KOPT-K1 (cell line): ENCODE data around the gene GP5.

Experiments
- H3K27ac ChIP-seq: fragments of 200-600 bp; sonication (generic); 2 replicates; pipeline ENCODE4 v1.5.1; 2016; ENCODE audit warnings: antibody characterized with exemption, mild to moderate bottlenecking, low read depth, low read length; ENCODE audit not compliant: poor library complexity, severe bottlenecking
- H3K36me3 ChIP-seq: fragments of 200-600 bp; sonication (generic); 2 replicates; pipeline ENCODE4 v1.5.1; 2017; ENCODE audit warnings: antibody characterized with exemption, mild to moderate bottlenecking, low read length, moderate library complexity; ENCODE audit not compliant: insufficient read depth
- H3K9me3 ChIP-seq: fragments of 200-600 bp; sonication (generic); 2 replicates; pipeline ENCODE4 v1.5.1; 2017; ENCODE audit warnings: antibody characterized with exemption, low read length, mild to moderate bottlenecking; ENCODE audit not compliant: insufficient read depth, poor library complexity, severe bottlenecking

The GP5 gene

GRCh38 chr3:194387926-194388418, 11.1 kb downstream of the GP5 start:
- Histone ChIP-seq H3K9me3 (peaks cover 26% of the 10 kb centered on the region), H3K36me3 (no peaks in the 10 kb centered on the region), H3K27ac (no peak overlapping the region)

DNA sequence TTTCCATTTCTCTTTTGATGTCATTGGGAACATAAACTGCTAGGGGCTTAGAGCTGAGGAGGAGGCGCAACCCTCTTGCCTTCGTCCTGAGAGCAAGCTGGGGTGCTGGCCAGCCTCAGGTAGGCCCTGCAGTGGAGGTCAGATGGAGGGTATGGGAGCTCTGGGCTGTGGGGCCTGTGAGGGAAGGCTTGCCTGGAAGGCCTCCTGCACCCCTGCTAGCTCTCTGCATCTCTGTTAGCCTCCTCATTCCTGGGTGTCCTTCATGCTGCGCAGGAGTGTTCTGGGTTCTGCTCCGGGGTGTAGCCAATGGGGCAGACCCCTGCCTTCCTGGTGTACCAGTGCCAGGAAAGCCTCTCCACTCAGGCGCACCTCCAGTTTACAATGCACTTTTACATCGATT, 11.8 kb downstream of the GP5 start:
- Histone ChIP-seq H3K27ac (no peak overlapping the region), H3K9me3 (peaks cover 26% of the 10 kb centered on the region), H3K36me3 (no peaks in the 10 kb centered on the region)

DNA sequence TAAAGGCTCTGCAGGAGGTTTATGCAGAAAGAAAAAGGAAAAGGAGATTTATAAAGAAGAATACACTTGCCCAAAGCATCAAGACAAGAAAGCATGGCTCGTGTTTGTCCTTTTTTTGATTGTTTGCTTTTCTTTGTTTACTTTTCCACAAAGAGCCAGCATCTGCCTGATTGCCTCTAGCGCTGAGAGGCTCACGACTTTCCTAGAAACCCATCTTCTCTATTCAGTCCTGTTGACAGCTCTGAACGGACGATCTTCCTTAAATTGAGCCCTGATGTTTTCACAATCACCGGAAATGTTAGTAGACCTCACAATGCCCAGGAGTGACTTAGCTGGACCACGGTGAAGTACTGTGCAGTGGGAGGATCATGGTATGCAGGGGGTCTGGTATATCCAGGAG, 12.4 kb downstream of the GP5 start:
- H3K9me3 ChIP-seq, result peaks cover 25% of the 10 kb centered on the region
- H3K36me3 ChIP-seq, result no peaks in the 10 kb centered on the region
- H3K27ac ChIP-seq, result no peak overlapping the region

DNA sequence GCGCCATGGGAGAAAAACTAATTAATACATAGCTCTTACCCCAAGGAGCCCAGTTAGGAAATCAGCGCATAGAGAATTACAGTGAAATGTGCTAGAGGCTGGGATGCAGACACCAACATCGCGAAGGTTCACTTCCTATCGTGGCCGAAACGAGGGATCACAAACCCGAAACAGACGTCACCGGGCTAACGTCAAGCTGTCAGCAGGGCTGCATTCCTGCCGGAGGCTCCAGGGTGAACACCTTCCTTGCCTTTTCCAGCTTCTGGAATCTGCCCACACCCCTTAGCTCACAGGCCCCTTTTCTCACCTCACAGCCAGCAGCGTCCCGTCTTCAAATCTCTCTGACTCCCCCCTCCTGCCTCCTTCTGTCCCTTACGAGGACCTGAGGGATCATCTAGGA, 13.0 kb downstream of the GP5 start:
- peaks cover 19% of the 10 kb centered on the region for H3K9me3 ChIP-seq
- no peaks in the 10 kb centered on the region for H3K36me3 ChIP-seq
- no peak overlapping the region for H3K27ac ChIP-seq

DNA sequence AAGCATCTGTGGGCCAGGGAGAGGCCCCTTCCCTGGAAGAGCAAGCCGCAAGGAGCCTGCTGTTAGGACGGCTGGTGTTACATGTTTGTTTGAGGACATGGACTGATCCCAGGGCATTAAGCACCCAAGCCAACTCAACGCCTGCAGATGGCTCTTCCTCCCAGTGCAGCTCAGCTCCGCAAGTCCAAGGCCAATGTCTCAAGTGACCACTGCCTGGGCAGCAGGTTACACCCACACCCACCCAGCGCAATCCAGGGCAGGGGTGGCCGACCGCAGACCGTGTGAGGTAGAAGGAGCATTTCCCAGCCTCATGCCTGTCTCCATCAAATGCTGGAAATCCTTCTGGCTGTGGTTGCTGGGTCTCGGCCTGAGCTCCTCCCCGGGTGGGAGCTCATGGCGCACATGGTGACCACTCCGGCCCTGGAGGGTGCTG, 14.5 kb downstream of the GP5 start:
- Histone ChIP-seq H3K9me3 (peaks cover 4% of the 10 kb centered on the region), H3K36me3 (no peaks in the 10 kb centered on the region), H3K27ac (no peak overlapping the region)

DNA sequence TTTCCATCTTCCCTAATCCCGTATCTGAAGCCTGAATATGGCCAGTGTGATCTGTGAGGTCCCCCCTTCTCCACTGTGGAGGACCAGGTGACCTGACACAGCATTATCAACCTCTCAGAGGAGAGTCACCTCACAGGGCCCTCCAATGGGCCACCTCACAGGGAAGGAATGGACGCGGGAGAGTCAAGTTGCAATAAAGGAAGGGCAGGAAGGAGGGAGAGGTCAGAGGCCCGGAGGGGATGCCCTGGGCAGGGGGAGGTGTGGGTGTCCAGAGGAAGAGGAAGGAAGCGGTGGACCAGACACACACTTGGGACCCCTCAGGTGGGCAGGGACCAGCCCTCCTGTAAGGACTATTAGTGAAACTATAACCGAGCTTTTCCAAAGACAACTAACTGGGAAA, 14.9 kb downstream of the GP5 start:
- H3K9me3 ChIP-seq, result peaks cover under 1% of the 10 kb centered on the region
- H3K27ac ChIP-seq, result no peak overlapping the region
- H3K36me3 ChIP-seq, result no peaks in the 10 kb centered on the region

GRCh38 chr3:194383276-194383940, 15.7 kb downstream of the GP5 start:
- Histone ChIP-seq H3K36me3 (no peaks in the 10 kb centered on the region), H3K9me3 (no peaks in the 10 kb centered on the region), H3K27ac (no peak overlapping the region)

GRCh38 chr3:194382892-194383223, 16.2 kb downstream of the GP5 start:
- no peaks in the 10 kb centered on the region for H3K9me3 ChIP-seq
- H3K27ac ChIP-seq, result no peak overlapping the region
- H3K36me3 ChIP-seq, result no peaks in the 10 kb centered on the region

DNA sequence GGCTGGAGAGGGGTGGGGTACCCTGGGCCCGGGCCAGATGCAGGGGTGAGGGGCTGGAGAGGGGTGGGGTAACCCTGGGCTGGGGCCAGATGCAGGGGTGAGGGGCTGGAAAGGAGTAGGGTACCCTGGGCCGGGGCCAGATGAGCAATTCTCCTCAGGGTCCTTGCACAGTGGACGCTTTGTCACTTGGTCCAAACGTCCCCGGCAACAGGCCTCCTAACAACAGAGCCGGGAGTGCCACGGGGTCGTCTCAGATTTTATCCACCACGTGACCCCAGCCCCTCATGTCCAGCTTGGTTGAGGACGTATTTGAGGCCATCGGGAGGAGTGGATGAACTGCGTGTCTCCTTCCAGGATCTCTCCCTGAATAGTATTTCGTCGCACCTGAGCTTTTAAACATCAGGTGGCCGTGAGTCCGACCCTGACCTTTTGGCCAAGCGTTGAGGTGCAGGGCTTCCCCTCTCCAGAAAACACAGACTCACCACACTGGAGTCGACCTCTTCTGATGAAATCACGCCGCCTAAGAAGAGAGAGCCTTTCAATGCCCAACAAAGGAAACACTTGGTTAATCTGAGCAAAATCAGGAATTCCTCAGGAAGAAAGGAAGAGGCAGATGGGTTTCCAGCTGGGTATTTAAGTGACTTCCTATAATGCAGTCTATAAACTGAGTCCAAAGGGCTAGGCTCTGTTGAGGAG, 16.7 kb downstream of the GP5 start:
- H3K9me3 ChIP-seq, result no peaks in the 10 kb centered on the region

DNA sequence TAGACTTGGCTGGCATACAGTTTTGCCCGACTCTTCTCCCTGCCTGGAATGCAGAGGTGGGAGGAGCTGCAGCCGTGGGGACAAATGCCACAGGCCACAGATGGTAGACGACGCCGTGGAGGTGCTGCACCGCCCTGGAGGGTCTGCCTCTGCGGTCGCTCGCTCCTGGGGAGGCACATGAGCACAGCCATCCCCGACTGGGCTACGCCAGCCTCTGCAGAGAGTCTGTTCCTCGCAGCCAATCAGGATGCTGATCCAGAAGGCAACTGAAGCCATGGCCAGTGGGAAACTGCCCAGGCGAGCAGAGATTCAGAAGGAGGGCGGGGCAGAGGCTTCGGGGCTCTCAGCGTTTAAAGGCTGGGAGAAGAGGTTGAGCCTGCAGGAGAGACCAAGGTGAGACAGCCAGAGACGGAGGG, 17.6 kb downstream of the GP5 start:
- Histone ChIP-seq H3K27ac (no peak overlapping the region), H3K36me3 (no peaks in the 10 kb centered on the region), H3K9me3 (no peaks in the 10 kb centered on the region)

More for the DNA sequence above, 16.7 kb downstream of the GP5 start:
- Histone ChIP-seq H3K27ac (no peak overlapping the region), H3K36me3 (no peaks in the 10 kb centered on the region)

- H3K36me3 ChIP-seq, result no peaks in the 10 kb centered on the region
- no peaks in the 10 kb centered on the region for H3K9me3 ChIP-seq
- no peak overlapping the region for H3K27ac ChIP-seq
Observed at GRCh38 chr3:194380326-194380725, 18.7 kb downstream of the GP5 start.

GRCh38 chr3:194379651-194380050, 19.4 kb downstream of the GP5 start:
- no peaks in the 10 kb centered on the region for H3K36me3 ChIP-seq
- H3K27ac ChIP-seq, result no peak overlapping the region
- no peaks in the 10 kb centered on the region for H3K9me3 ChIP-seq

GRCh38 chr3:194379231-194379630, 19.8 kb downstream of the GP5 start:
- no peak overlapping the region for H3K27ac ChIP-seq
- no peaks in the 10 kb centered on the region for H3K9me3 ChIP-seq
- H3K36me3 ChIP-seq, result no peaks in the 10 kb centered on the region

DNA sequence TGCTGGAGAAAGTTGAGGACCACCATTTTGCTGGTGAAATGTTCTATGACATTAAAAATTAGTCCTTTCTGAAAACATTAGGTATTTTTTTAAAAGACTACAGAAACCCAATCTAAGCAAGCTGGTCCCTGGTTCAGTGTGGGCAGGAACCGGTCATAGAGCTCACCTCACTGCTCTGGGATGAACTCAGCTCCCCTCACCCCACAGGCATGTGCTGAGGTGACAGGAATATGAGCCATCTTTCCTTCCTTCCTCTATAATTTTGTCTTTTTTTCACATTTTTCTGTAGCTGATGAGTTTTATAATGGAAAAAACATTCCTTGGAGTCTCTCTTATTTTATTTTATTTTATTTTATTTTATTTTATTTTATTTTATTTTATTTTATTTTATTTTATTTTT, 21.4 kb downstream of the GP5 start:
- Histone ChIP-seq H3K36me3 (no peaks in the 10 kb centered on the region), H3K9me3 (no peaks in the 10 kb centered on the region), H3K27ac (no peak overlapping the region)

DNA sequence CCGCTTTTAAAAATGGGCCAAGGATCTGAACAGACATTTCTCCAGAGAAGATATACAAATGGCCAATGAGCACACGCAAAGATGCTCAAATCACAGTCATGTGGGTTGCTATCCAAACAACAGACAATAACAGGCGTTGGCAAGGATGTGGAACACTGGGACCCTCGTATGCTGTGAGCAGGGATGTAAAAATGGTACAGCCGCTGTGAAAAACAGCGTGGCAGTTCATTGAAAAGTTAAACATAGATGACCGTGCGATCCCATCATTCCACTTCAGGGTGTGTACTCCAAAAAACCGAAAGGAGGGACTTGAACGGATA, 22.9 kb downstream of the GP5 start:
- Histone ChIP-seq H3K9me3 (no peaks in the 10 kb centered on the region), H3K27ac (no peak overlapping the region), H3K36me3 (no peaks in the 10 kb centered on the region)
